HEK293 (cell line): ENCODE data around the gene CLEC6A.

Experiments used
- CTCF ChIA-PET: fragments of 350-600 bp; formaldehyde crosslinking; extraction: SDS; loops from one replicate; lab custom pipeline; 2021; ENCODE audit warnings: antibody characterized with exemption; lab: Yijun Ruan, JAX
- POLR2A ChIA-PET: fragments of 300-600 bp; formaldehyde crosslinking; extraction: SDS; loops from one replicate; lab custom pipeline; 2020; ENCODE audit warnings: antibody characterized with exemption, inconsistent platforms; lab: Yijun Ruan, JAX
- H3K27ac ChIP-seq: fragments of 200-500 bp; sonication (Bioruptor generic); 2 replicates; pipeline ENCODE4 v1.5.1; 2014; ENCODE audit warnings: low read depth, low read length, control low read depth, inconsistent platforms; ENCODE audit errors: extremely low read depth
- H3K36me3 ChIP-seq, 2 experiments: fragments of 200-500 bp in 1 of 2; sonication (Bioruptor generic) in 1 of 2; 1 replicate in 1 of 2; 2 replicates in 1 of 2; pipeline ENCODE4 v1.5.1; 2014 to 2017; ENCODE audit warnings: inconsistent platforms in 2 of 2, low read length in 2 of 2; ENCODE audit not compliant: control insufficient read depth in 2 of 2, insufficient read depth in 1 of 2
- H3K4me1 ChIP-seq: fragments of 200-500 bp; sonication (Bioruptor generic); 2 replicates; pipeline ENCODE4 v1.5.1; 2014; ENCODE audit warnings: mild to moderate bottlenecking, low read length, inconsistent platforms; ENCODE audit not compliant: control insufficient read depth, insufficient read depth
- H3K4me3 ChIP-seq: 2 replicates; pipeline ENCODE4 v1.5.1; 2011; ENCODE audit warnings: low read depth, mild to moderate bottlenecking, control low read depth, low read length, moderate library complexity
- H3K9me3 ChIP-seq: fragments of 200-500 bp; sonication (Bioruptor generic); 2 replicates; pipeline ENCODE4 v1.5.1; 2014; ENCODE audit warnings: low read depth, low read length, inconsistent platforms; ENCODE audit not compliant: control insufficient read depth, insufficient read depth
- GFI1B ChIP-seq: fragments of 450-650 bp; formaldehyde crosslinking; IDR thresholded peaks from 2 replicates; pipeline ENCODE4 v1.5.1; 2016; ENCODE audit warnings: missing biosample characterization, missing genetic modification characterization
- GLIS1 ChIP-seq: fragments of 450-650 bp; formaldehyde crosslinking; IDR thresholded peaks from 2 replicates; pipeline ENCODE4 v1.5.1; 2016; ENCODE audit warnings: missing biosample characterization, missing genetic modification characterization
- GLIS2 ChIP-seq: fragments of 450-650 bp; formaldehyde crosslinking; IDR thresholded peaks from 2 replicates; pipeline ENCODE4 v1.5.1; 2016; ENCODE audit warnings: missing biosample characterization, missing genetic modification characterization
- KLF7 ChIP-seq: fragments of 450-650 bp; formaldehyde crosslinking; IDR thresholded peaks from 2 replicates; pipeline ENCODE4 v1.5.1; 2016; ENCODE audit warnings: missing biosample characterization, missing genetic modification characterization, borderline replicate concordance
- OSR2 ChIP-seq: fragments of 450-650 bp; formaldehyde crosslinking; IDR thresholded peaks from 2 replicates; pipeline ENCODE4 v1.5.1; 2016; ENCODE audit warnings: missing biosample characterization, missing genetic modification characterization
- TRIM28 ChIP-seq: IDR thresholded peaks from 2 replicates; pipeline ENCODE4 v1.6.1; 2011; ENCODE audit warnings: low read length, control low read depth, borderline replicate concordance
- YY1 ChIP-seq: fragments of 450-650 bp; formaldehyde crosslinking; IDR thresholded peaks from 2 replicates; pipeline ENCODE4 v1.5.1; 2018; ENCODE audit warnings: missing biosample characterization, missing genetic modification characterization
- ZBTB20 ChIP-seq: fragments of 450-650 bp; formaldehyde crosslinking; IDR thresholded peaks from 2 replicates; pipeline ENCODE4 v1.5.1; 2016; ENCODE audit warnings: missing biosample characterization, missing genetic modification characterization
- ZNF114 ChIP-seq: fragments of 450-650 bp; formaldehyde crosslinking; IDR thresholded peaks from 2 replicates; pipeline ENCODE4 v1.5.0; 2017; ENCODE audit warnings: missing biosample characterization, missing genetic modification characterization
- ZNF138 ChIP-seq: fragments of 450-650 bp; formaldehyde crosslinking; IDR thresholded peaks from 2 replicates; pipeline ENCODE4 v1.5.1; 2016; ENCODE audit warnings: missing biosample characterization, missing genetic modification characterization, borderline replicate concordance
- ZNF211 ChIP-seq: fragments of 450-650 bp; formaldehyde crosslinking; IDR thresholded peaks from 2 replicates; pipeline ENCODE4 v1.5.1; 2016; ENCODE audit warnings: low read depth, missing biosample characterization, missing genetic modification characterization
- ZNF24 ChIP-seq: fragments of 450-650 bp; formaldehyde crosslinking; IDR thresholded peaks from 2 replicates; pipeline ENCODE4 v1.5.1; 2016; ENCODE audit warnings: missing biosample characterization, missing genetic modification characterization
- ZNF366 ChIP-seq: fragments of 450-650 bp; formaldehyde crosslinking; conservative IDR thresholded peaks from 2 replicates; pipeline ENCODE4 v1.5.1; 2016; ENCODE audit warnings: missing biosample characterization, missing genetic modification characterization
- ZNF404 ChIP-seq: fragments of 450-650 bp; formaldehyde crosslinking; IDR thresholded peaks from 2 replicates; pipeline ENCODE4 v1.5.1; 2017; ENCODE audit warnings: missing biosample characterization, missing genetic modification characterization
- ZNF600 ChIP-seq: fragments of 450-650 bp; formaldehyde crosslinking; IDR thresholded peaks from 2 replicates; pipeline ENCODE4 v1.5.1; 2016; ENCODE audit warnings: missing biosample characterization, missing genetic modification characterization
- ZNF610 ChIP-seq: fragments of 450-650 bp; formaldehyde crosslinking; IDR thresholded peaks from 2 replicates; pipeline ENCODE4 v1.5.1; 2016; ENCODE audit warnings: missing biosample characterization, missing genetic modification characterization, borderline replicate concordance
- ZNF660 ChIP-seq: fragments of 450-650 bp; IDR thresholded peaks from 2 replicates; pipeline ENCODE4 v1.5.1; 2018; ENCODE audit warnings: missing biosample characterization, mild to moderate bottlenecking, missing genetic modification characterization
- ZNF670 ChIP-seq: fragments of 450-650 bp; formaldehyde crosslinking; IDR thresholded peaks from 2 replicates; pipeline ENCODE4 v1.5.1; 2016; ENCODE audit warnings: missing biosample characterization, missing genetic modification characterization, low read depth
- ZNF768 ChIP-seq: fragments of 450-650 bp; formaldehyde crosslinking; IDR thresholded peaks from 2 replicates; pipeline ENCODE4 v1.5.1; 2018; ENCODE audit warnings: missing biosample characterization, mild to moderate bottlenecking, missing genetic modification characterization
- ZNF777 ChIP-seq: fragments of 450-650 bp; formaldehyde crosslinking; IDR thresholded peaks from 2 replicates; pipeline ENCODE4 v1.5.1; 2017; ENCODE audit warnings: missing biosample characterization, missing genetic modification characterization, borderline replicate concordance
- ZNF785 ChIP-seq: fragments of 450-650 bp; formaldehyde crosslinking; IDR thresholded peaks from 2 replicates; pipeline ENCODE4 v1.5.1; 2016; ENCODE audit warnings: missing biosample characterization, missing genetic modification characterization
- ZSCAN30 ChIP-seq: fragments of 450-650 bp; IDR thresholded peaks from 2 replicates; pipeline ENCODE4 v1.5.1; 2018; ENCODE audit warnings: missing biosample characterization, mild to moderate bottlenecking, missing genetic modification characterization, moderate library complexity
- TF ChIP-seq, protein P1 (sequence below): fragments of 450-650 bp; formaldehyde crosslinking; IDR thresholded peaks from 2 replicates; pipeline ENCODE4 v1.5.1; 2016; ENCODE audit warnings: missing biosample characterization, missing genetic modification characterization
- TF ChIP-seq, protein P2 (sequence below): fragments of 450-650 bp; formaldehyde crosslinking; IDR thresholded peaks from 2 replicates; pipeline ENCODE4 v1.5.1; 2016; ENCODE audit warnings: missing biosample characterization, missing genetic modification characterization
- TF ChIP-seq, protein P3 (sequence below): fragments of 450-650 bp; formaldehyde crosslinking; optimal IDR thresholded peaks from 2 replicates; pipeline ENCODE3; 2016; ENCODE audit warnings: missing biosample characterization, mild to moderate bottlenecking, missing genetic modification characterization
- TF ChIP-seq, protein P4 (sequence below): fragments of 450-650 bp; formaldehyde crosslinking; IDR thresholded peaks from 2 replicates; pipeline ENCODE4 v1.5.1; 2017; ENCODE audit warnings: missing biosample characterization, missing genetic modification characterization

CLEC6A gene

DNA sequence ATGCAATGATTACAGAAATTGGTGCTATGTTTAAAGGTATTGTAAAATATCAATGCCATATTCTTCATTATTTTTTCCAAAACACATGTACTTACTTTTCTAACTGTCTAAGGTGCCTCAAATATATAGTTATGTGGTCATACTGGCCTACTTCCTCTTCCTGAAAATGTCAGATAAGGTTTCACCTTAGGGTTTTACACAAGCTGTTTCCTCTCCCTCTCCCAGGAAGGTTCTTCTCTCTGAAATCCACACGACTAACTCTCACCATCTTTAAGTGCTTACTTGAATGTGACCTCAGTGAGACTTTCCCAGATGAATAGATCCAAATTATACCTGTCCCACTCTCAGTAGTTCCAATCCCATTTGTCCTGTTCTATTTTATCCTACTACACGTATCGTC, 46.0 kb downstream of the CLEC6A start (continued):
- TF ChIP-seq ZNF785 (tag by site-specific recombination) (no peak), ZNF366 (tag by site-specific recombination) (no peak)
- TF ChIP-seq, all 188 proteins: peak for 0

DNA sequence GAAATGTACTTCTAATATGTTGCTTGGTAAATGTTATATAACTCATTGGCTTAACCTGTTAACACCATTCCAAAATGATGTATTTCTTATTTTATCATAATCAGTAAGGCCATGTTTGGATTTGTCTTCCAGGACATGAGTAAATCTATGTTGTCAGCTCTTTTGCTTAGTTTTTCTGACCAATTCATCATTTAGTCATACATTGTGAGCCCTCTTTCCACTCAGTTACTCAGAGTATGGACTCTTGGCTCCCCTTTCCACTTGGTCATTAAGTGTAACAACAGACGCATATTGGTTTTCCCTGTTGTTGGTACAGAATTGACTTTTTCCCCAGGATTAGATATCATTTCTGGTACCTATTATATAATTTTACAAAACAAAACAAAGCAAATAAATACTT, 48.6 kb downstream of the CLEC6A start:
- H3K27ac ChIP-seq: no peak overlapping the region
- TF ChIP-seq, protein P1, sequence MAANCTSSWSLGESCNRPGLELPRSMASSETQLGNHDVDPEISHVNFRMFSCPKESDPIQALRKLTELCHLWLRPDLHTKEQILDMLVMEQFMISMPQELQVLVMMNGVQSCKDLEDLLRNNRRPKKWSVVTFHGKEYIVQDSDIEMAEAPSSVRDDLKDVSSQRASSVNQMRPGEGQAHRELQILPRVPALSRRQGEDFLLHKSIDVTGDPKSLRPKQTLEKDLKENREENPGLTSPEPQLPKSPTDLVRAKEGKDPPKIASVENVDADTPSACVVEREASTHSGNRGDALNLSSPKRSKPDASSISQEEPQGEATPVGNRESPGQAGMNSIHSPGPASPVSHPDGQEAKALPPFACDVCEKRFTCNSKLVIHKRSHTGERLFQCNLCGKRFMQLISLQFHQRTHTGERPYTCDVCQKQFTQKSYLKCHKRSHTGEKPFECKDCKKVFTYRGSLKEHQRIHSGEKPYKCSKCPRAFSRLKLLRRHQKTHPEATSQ: no peak
- no peak for TF ChIP-seq GLIS1 (tag by site-specific recombination)
- no peak for TF ChIP-seq ZNF114
- TF ChIP-seq ZNF610 (tag by site-specific recombination): no peak
- no peak for TF ChIP-seq OSR2 (tag by site-specific recombination)
- no peak for TF ChIP-seq ZNF24 (tag by site-specific recombination)
- no peak for TF ChIP-seq ZNF670 (tag by site-specific recombination)
- TF ChIP-seq TRIM28: no peak
- TF ChIP-seq, protein P2, sequence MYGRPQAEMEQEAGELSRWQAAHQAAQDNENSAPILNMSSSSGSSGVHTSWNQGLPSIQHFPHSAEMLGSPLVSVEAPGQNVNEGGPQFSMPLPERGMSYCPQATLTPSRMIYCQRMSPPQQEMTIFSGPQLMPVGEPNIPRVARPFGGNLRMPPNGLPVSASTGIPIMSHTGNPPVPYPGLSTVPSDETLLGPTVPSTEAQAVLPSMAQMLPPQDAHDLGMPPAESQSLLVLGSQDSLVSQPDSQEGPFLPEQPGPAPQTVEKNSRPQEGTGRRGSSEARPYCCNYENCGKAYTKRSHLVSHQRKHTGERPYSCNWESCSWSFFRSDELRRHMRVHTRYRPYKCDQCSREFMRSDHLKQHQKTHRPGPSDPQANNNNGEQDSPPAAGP: no peak
- TF ChIP-seq ZNF777 (tag by site-specific recombination): no peak
- no peak for TF ChIP-seq ZNF404 (tag by site-specific recombination)
- no peak for TF ChIP-seq ZBTB20 (tag by site-specific recombination)
- no peak for TF ChIP-seq YY1
- ChIA-PET POLR2A (no interaction called here), CTCF (interaction anchor here (0.6 to 1.0 kb wide), 2 partner anchors 14 to 40 kb away, joined by 3 to 4 read pairs; no protein-coding TSS in a partner anchor)
- no peak overlapping the region for H3K4me3 ChIP-seq
- no peaks in the 10 kb centered on the region for H3K36me3 ChIP-seq
- H3K9me3 ChIP-seq: no peaks in the 10 kb centered on the region
- H3K4me1 ChIP-seq: no peaks in the 10 kb centered on the region

DNA sequence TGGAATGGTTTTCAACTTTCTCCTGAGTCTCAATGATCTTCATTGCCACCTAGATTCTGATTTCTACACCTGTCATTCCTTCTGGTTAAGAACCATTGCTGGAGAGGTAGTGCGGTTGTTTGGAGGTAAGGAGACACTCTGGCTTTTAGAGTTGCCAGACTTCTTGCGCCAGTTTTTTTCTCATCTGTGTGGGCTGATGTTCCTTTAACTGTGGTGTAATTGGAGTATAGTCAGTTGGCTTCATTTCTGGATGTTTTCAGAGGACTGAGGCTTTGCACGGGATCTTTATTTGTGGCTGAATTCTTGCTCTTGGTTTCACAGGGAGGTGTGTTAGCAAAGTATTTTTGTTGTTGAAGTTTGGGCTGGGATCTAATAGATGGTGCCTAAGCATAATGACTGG, 51.8 kb downstream of the CLEC6A start:
- H3K9me3 ChIP-seq: no peaks in the 10 kb centered on the region
- H3K36me3 ChIP-seq: no peaks in the 10 kb centered on the region
- CTCF ChIA-PET: interaction anchor here (0.9 kb wide), 1 partner anchor 102 kb away, joined by 3 read pairs; no protein-coding TSS in a partner anchor
- no peak for TF ChIP-seq ZNF600
- TF ChIP-seq, protein P3, sequence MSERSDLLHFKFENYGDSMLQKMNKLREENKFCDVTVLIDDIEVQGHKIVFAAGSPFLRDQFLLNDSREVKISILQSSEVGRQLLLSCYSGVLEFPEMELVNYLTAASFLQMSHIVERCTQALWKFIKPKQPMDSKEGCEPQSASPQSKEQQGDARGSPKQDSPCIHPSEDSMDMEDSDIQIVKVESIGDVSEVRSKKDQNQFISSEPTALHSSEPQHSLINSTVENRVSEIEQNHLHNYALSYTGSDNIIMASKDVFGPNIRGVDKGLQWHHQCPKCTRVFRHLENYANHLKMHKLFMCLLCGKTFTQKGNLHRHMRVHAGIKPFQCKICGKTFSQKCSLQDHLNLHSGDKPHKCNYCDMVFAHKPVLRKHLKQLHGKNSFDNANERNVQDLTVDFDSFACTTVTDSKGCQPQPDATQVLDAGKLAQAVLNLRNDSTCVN (tag by site-specific recombination): no peak
- TF ChIP-seq ZSCAN30 (tag by site-specific recombination): no peak
- TF ChIP-seq, protein P4, sequence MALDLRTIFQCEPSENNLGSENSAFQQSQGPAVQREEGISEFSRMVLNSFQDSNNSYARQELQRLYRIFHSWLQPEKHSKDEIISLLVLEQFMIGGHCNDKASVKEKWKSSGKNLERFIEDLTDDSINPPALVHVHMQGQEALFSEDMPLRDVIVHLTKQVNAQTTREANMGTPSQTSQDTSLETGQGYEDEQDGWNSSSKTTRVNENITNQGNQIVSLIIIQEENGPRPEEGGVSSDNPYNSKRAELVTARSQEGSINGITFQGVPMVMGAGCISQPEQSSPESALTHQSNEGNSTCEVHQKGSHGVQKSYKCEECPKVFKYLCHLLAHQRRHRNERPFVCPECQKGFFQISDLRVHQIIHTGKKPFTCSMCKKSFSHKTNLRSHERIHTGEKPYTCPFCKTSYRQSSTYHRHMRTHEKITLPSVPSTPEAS (tag by site-specific recombination): no peak
- no peak for TF ChIP-seq GLIS2 (tag by site-specific recombination)
- no peak for TF ChIP-seq ZNF138 (tag by site-specific recombination)
- TF ChIP-seq ZNF211: no peak
- TF ChIP-seq ZNF660 (tag by site-specific recombination): no peak
- TF ChIP-seq ZNF768 (tag by site-specific recombination): no peak
- TF ChIP-seq KLF7 (tag by site-specific recombination): no peak
- TF ChIP-seq GFI1B (tag by site-specific recombination): no peak
- POLR2A ChIA-PET: no interaction called here
- H3K4me1 ChIP-seq: no peaks in the 10 kb centered on the region
- H3K4me3 ChIP-seq: no peak overlapping the region
- H3K27ac ChIP-seq: no peak overlapping the region
